Upper lobe of right lung (tissue), 1 donor: Measurements from ENCODE around the gene COL15A1. TPM values are rescaled to one million over a fixed set of nuclear protein-coding genes. Genes with fewer than 3 reads are reported as not detected.

ENCODE experiments used
- ATAC-seq: fragments of 200-7000 bp; cut with Tn5 transposase; one replicate; pipeline ENCODE4 v1.9.1; 2020; ENCODE audit warnings: mild to moderate bottlenecking, moderate library complexity
- DNase-seq: peaks from one replicate; pipeline ENCODE4 v3.0.0-alpha.2; 2020
- H3K27ac ChIP-seq: fragments of 200-600 bp; one replicate; pipeline ENCODE4 v1.8.0; 2022
- H3K27me3 ChIP-seq: fragments of 200-600 bp; one replicate; pipeline ENCODE4 v1.8.0; 2022; ENCODE audit warnings: mild to moderate bottlenecking
- H3K36me3 ChIP-seq: fragments of 200-600 bp; one replicate; pipeline ENCODE4 v1.8.0; 2022
- H3K4me1 ChIP-seq: fragments of 200-600 bp; one replicate; pipeline ENCODE4 v1.8.0; 2022
- H3K4me3 ChIP-seq: fragments of 200-600 bp; one replicate; pipeline ENCODE4 v1.8.0; 2022; ENCODE audit warnings: mild to moderate bottlenecking
- H3K9me3 ChIP-seq: fragments of 200-600 bp; one replicate; pipeline ENCODE4 v1.8.0; 2022
- intact Hi-C: fragments of 100-400 bp; cut with DNase I; formaldehyde crosslinking; loops from one replicate; pipeline ENCODE4 v1.11.0; 2022
- total RNA-seq: library from RNA; stranded (reverse); fragmentation: NEBNext Ultra II Directional; extraction: Animal tissue kit (Norgen Biotek cat#: 25700); gene quantifications from one replicate; pipeline ENCODE4 v1.2.1, GENCODE V29; 2021
- TF ChIP-seq, protein P1 (sequence below): fragments of 200-600 bp; IDR thresholded peaks from one replicate; pipeline ENCODE4 v1.8.0; 2022; ENCODE audit warnings: antibody characterized with exemption
- donor health status: DM: no; HTN: yes; CAD: no; lungs with severe emphysema.

Gene COL15A1
- total RNA-seq, 1 donor from 2014 or later = 8.0 TPM

GRCh38 chr9:98975838-98976237 is 32.1 kb downstream of the COL15A1 start:
- no peaks in the 10 kb centered on the region for H3K9me3 ChIP-seq
- H3K4me1 ChIP-seq = peaks cover 4% of the 10 kb centered on the region
- intact Hi-C loops = no loop called here
- no peaks in the 10 kb centered on the region for H3K27me3 ChIP-seq
- TF ChIP-seq, protein P1, sequence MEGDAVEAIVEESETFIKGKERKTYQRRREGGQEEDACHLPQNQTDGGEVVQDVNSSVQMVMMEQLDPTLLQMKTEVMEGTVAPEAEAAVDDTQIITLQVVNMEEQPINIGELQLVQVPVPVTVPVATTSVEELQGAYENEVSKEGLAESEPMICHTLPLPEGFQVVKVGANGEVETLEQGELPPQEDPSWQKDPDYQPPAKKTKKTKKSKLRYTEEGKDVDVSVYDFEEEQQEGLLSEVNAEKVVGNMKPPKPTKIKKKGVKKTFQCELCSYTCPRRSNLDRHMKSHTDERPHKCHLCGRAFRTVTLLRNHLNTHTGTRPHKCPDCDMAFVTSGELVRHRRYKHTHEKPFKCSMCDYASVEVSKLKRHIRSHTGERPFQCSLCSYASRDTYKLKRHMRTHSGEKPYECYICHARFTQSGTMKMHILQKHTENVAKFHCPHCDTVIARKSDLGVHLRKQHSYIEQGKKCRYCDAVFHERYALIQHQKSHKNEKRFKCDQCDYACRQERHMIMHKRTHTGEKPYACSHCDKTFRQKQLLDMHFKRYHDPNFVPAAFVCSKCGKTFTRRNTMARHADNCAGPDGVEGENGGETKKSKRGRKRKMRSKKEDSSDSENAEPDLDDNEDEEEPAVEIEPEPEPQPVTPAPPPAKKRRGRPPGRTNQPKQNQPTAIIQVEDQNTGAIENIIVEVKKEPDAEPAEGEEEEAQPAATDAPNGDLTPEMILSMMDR = no peak
- DNase-seq = no peak
- ATAC-seq = no peak
- H3K27ac ChIP-seq = no peak overlapping the region
- no peaks in the 10 kb centered on the region for H3K36me3 ChIP-seq
- no peak overlapping the region for H3K4me3 ChIP-seq

GRCh38 chr9:98977246-98977714 is 33.6 kb downstream of the COL15A1 start:
- intact Hi-C loops = no loop called here

GRCh38 chr9:98977813-98978212 is 34.1 kb downstream of the COL15A1 start:
- intact Hi-C loops = no loop called here
- Histone ChIP-seq H3K4me3 (no peak overlapping the region), H3K27ac (peak overlapping the region; percentile 11), H3K4me1 (peaks cover 4% of the 10 kb centered on the region), H3K36me3 (no peaks in the 10 kb centered on the region), H3K27me3 (no peaks in the 10 kb centered on the region), H3K9me3 (no peaks in the 10 kb centered on the region)
- ATAC-seq (no peak), DNase-seq (no peak)
- TF ChIP-seq, protein P1 = no peak

More at GRCh38 chr9:98977246-98977714, 33.6 kb downstream of the COL15A1 start:
- TF ChIP-seq, protein P1 = no peak
- ATAC-seq (no peak), DNase-seq (no peak)
- H3K4me3 ChIP-seq = no peak overlapping the region
- H3K27ac ChIP-seq = no peak overlapping the region
- H3K9me3 ChIP-seq = no peaks in the 10 kb centered on the region
- no peaks in the 10 kb centered on the region for H3K27me3 ChIP-seq
- peaks cover 4% of the 10 kb centered on the region for H3K4me1 ChIP-seq
- no peaks in the 10 kb centered on the region for H3K36me3 ChIP-seq

DNA sequence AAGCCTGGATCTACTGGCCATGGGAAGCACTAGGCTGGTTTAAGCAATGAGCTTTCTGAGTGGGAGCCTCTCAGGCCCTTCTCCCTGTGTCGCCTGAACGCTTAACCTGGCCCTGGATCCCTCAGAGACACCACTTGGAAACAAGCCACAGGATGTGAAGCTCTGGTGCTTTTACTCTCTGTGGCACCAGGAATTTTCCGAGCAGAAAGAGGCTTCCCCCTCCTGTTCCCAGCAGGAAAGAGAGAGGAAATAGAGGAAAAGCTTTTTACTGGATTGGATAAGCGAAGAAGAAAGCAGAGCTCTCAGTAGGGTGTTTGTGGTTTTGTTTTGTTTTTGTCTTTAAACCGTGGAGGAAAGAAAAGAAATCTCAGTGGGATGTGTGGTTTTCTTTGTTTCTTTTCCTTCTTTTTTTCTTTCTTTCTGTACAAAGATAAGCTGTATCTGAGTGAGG is 34.5 kb downstream of the COL15A1 start:
- H3K27ac ChIP-seq = peak overlapping the region; percentile 11

GRCh38 chr9:98980291-98980690 is 36.6 kb downstream of the COL15A1 start:
- Histone ChIP-seq H3K27me3 (no peaks in the 10 kb centered on the region), H3K4me3 (no peak overlapping the region), H3K36me3 (no peaks in the 10 kb centered on the region), H3K27ac (no peak overlapping the region), H3K9me3 (no peaks in the 10 kb centered on the region), H3K4me1 (peaks cover under 1% of the 10 kb centered on the region)
- intact Hi-C loops = no loop called here
- ATAC-seq (no peak), DNase-seq (no peak)
- TF ChIP-seq, protein P1 = no peak

More for the DNA sequence above, 34.5 kb downstream of the COL15A1 start:
- DNase-seq (no peak), ATAC-seq (no peak)
- Histone ChIP-seq H3K4me1 (peaks cover 4% of the 10 kb centered on the region), H3K9me3 (no peaks in the 10 kb centered on the region), H3K4me3 (no peak overlapping the region), H3K27me3 (no peaks in the 10 kb centered on the region), H3K36me3 (no peaks in the 10 kb centered on the region)
- intact Hi-C loops = no loop called here
- TF ChIP-seq, protein P1 = no peak
